Measurements from ENCODE around the gene PDGFC. TPM values are rescaled to one million over a fixed set of nuclear protein-coding genes. Genes with fewer than 3 reads are reported as not detected.

PDGFC gene
- polyA plus RNA-seq, 3 donors: 2.5 to 5.0 (median 4.9) TPM

- Mint-ChIP-seq H3K27ac (no peak overlapping the region), H3K36me3 (peaks cover 16 to 19% of the 10 kb centered on the region in 2 donors), H3K9me3 (peaks cover 0 to under 1% (median 0%) of the 10 kb centered on the region in 7 donors), H3K27me3 (ENCODE audit: low read depth in 3 of 3) (no peaks in the 10 kb centered on the region), H3K4me3 (no peak overlapping the region), H3K4me1 (peaks cover 3% of the 10 kb centered on the region)
- Histone ChIP-seq H3K4me3 (replicated peaks in 1 of 3; ENCODE audit: low read depth in 2 of 3, low read length in 3 of 3) (no peak overlapping the region), H3K9ac (ENCODE audit: insufficient read depth, low read length, poor library complexity, severe bottlenecking) (no peak overlapping the region), H4K20me1 (ENCODE audit: insufficient read depth, low read length) (no peaks in the 10 kb centered on the region), H3K27ac (ENCODE audit: low read depth in 1 of 2, low read length in 2 of 2) (no peak overlapping the region), H3K4me2 (replicated peaks; ENCODE audit: extremely low read depth, low read length, poor library complexity, severe bottlenecking) (no peak overlapping the region), H3K9me3 (replicated peaks in 1 of 2; ENCODE audit: control insufficient read depth in 1 of 2, insufficient read depth in 1 of 2, low read length in 2 of 2) (no peaks in the 10 kb centered on the region), H3K36me3 (replicated peaks in 1 of 2; ENCODE audit: control insufficient read depth in 1 of 2, insufficient read depth in 2 of 2, low read length in 2 of 2) (peaks cover 0 to 8% of the 10 kb centered on the region in 2 donors), H2AFZ (ENCODE audit: insufficient read depth, low read depth, low read length, poor library complexity, severe bottlenecking) (no peak overlapping the region), H3K27me3 (ENCODE audit: control insufficient read depth in 2 of 2, insufficient read depth in 2 of 2, low read length in 2 of 2) (no peaks in the 10 kb centered on the region), H3K79me2 (ENCODE audit: insufficient read depth, low read length) (no peaks in the 10 kb centered on the region), H3K4me1 (ENCODE audit: control insufficient read depth in 1 of 2, insufficient read depth in 2 of 2, low read length in 2 of 2) (no peaks in the 10 kb centered on the region)
- intact Hi-C loops (cut with micrococcal nuclease): no loop called here
- TF ChIP-seq CTCF (IDR thresholded peaks at IDR 0.05): no peak
- 83% methylated on average over 3 of the region's 3 CpGs for WGBS (ENCODE audit: insufficient coverage)
- DNase-seq: no peak
Measured at GRCh38 chr4:156765277-156765676, 206.3 kb downstream of the PDGFC start.

- Histone ChIP-seq H3K4me2 (replicated peaks; ENCODE audit: extremely low read depth, low read length, poor library complexity, severe bottlenecking) (no peak overlapping the region), H4K20me1 (ENCODE audit: insufficient read depth, low read length) (no peaks in the 10 kb centered on the region), H2AFZ (ENCODE audit: insufficient read depth, low read depth, low read length, poor library complexity, severe bottlenecking) (no peak overlapping the region), H3K36me3 (replicated peaks in 1 of 2; ENCODE audit: control insufficient read depth in 1 of 2, insufficient read depth in 2 of 2, low read length in 2 of 2) (peaks cover 0 to 8% of the 10 kb centered on the region in 2 donors), H3K27ac (ENCODE audit: low read depth in 1 of 2, low read length in 2 of 2) (no peak overlapping the region), H3K4me1 (ENCODE audit: control insufficient read depth in 1 of 2, insufficient read depth in 2 of 2, low read length in 2 of 2) (no peaks in the 10 kb centered on the region), H3K4me3 (replicated peaks in 1 of 3; ENCODE audit: low read depth in 2 of 3, low read length in 3 of 3) (no peak overlapping the region), H3K79me2 (ENCODE audit: insufficient read depth, low read length) (no peaks in the 10 kb centered on the region), H3K27me3 (ENCODE audit: control insufficient read depth in 2 of 2, insufficient read depth in 2 of 2, low read length in 2 of 2) (no peaks in the 10 kb centered on the region), H3K9me3 (replicated peaks in 1 of 2; ENCODE audit: control insufficient read depth in 1 of 2, insufficient read depth in 1 of 2, low read length in 2 of 2) (peaks cover 0 to 2% of the 10 kb centered on the region in 2 donors), H3K9ac (ENCODE audit: insufficient read depth, low read length, poor library complexity, severe bottlenecking) (no peak overlapping the region)
- 75% methylated on average over 1 of the region's 2 CpGs for WGBS (ENCODE audit: insufficient coverage)
- Mint-ChIP-seq H3K4me1 (peaks cover 3% of the 10 kb centered on the region), H3K27me3 (ENCODE audit: low read depth in 3 of 3) (no peaks in the 10 kb centered on the region), H3K36me3 (peaks cover 16 to 23% of the 10 kb centered on the region in 2 donors), H3K9me3 (peaks cover 0 to 3% (median 0%) of the 10 kb centered on the region in 7 donors), H3K4me3 (no peak overlapping the region), H3K27ac (no peak overlapping the region)
- intact Hi-C loops (cut with micrococcal nuclease): no loop called here
- no peak for DNase-seq
- no peak for TF ChIP-seq CTCF (IDR thresholded peaks at IDR 0.05)
Measured at GRCh38 chr4:156764846-156765245, 206.8 kb downstream of the PDGFC start.

Measured in CD14-positive monocyte (primary cell).